GM12873 (cell line): Measurements from ENCODE around the gene TEX11.

Experiments
- CTCF ChIP-seq: IDR thresholded peaks from 2 replicates; pipeline ENCODE4 v1.5.1; 2012; ENCODE audit warnings: low read depth, mild to moderate bottlenecking, moderate library complexity, low read length, control low read depth; ENCODE audit not compliant: insufficient read depth; ENCODE audit errors: missing control alignments

The TEX11 gene

GRCh38 chrX:70554948-70555347, 353.6 kb downstream of the TEX11 start:
- no peak for TF ChIP-seq CTCF

GRCh38 chrX:70554523-70554922, 354.0 kb downstream of the TEX11 start:
- no peak for TF ChIP-seq CTCF

GRCh38 chrX:70554081-70554480, 354.4 kb downstream of the TEX11 start:
- no peak for TF ChIP-seq CTCF

- TF ChIP-seq CTCF: no peak
These were observed 355.0 kb downstream of the TEX11 start for GRCh38 chrX:70553516-70553915.

GRCh38 chrX:70552130-70552704, 356.3 kb downstream of the TEX11 start:
- TF ChIP-seq CTCF: no peak

- TF ChIP-seq CTCF: no peak
These were observed 359.1 kb downstream of the TEX11 start for GRCh38 chrX:70549429-70549828.

- no peak for TF ChIP-seq CTCF
These were observed 373.3 kb downstream of the TEX11 start for GRCh38 chrX:70535198-70535597.
